ENCODE data around the gene PITPNM3. TPM values are rescaled to one million over a fixed set of nuclear protein-coding genes. Genes with fewer than 3 reads are reported as not detected.

PITPNM3 gene
- total and polyA plus RNA-seq, 2 of the 8 experiments (the other 6 are each of a cell fraction or from before 2014, with no cell fraction given), result 1.7 to 3.1 TPM

- no peak for TF ChIP-seq HDAC6 (IDR thresholded peaks at IDR 0.05; ENCODE audit: low read depth, low read length)
Observed at GRCh38 chr17:6509921-6510320, 46.4 kb downstream of the PITPNM3 start (continued).
